Activated CD4-positive, alpha-beta T cell treated with anti-CD3 and anti-CD28 coated beads, Interleukin-2, amount 50 U/mL, for 16 hours (primary cell): ENCODE measurements around the gene MPDU1.
"Not testable (repeated sequence)": the region's sequence is repeated elsewhere in the genome, so short reads cannot be mapped to it uniquely, and the experiment has no call there.

Experiments used
- DNase-seq: peaks from one replicate; pipeline ENCODE4 v3.0.0-alpha.2; 2020

The MPDU1 gene

DNA sequence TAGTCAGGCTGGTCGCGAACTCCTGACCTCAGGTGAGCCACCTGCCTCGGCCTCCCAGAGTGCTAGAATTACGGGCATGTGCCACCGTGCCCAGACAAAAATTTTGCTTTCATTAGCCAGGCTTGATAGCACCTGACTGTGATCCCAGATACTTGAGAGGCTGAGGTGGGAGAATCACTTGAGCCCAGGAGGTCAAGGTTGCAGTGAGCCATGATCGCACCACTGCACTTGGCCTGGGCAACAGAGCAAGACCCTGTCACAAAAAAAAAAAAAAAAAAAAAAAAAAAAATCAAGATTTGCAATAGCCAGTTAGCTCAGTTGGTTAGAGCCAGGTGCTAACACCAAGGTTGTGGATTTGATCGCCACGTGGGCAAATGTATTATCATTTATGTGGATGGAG lies 37.2 kb downstream of the MPDU1 start:
- no peak for DNase-seq

- DNase-seq = no peak
Measured at GRCh38 chr17:7623661-7624060, 40.0 kb downstream of the MPDU1 start.

GRCh38 chr17:7625749-7626148 lies 42.1 kb downstream of the MPDU1 start:
- not testable (repeated sequence) for DNase-seq

DNA sequence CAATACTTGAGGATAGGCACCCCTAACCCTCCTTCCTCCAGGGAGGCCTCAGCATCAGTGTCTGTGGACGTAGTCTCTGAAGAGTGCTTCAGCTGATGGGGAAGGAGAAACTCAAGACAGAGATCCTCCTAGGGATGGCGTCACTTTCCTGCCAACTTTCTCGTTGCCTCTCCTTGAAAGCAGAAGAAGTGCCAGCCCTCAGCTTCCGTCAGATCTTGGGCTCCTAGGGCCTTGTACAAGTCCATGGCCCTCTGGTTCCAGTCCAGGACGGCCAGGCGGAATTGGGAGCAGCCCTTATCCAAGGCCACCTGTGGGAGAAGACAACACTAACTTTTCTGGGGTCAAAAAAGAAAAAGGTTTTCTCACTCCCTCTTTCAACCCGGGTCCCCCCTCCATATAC lies 42.7 kb downstream of the MPDU1 start:
- no peak for DNase-seq

DNA sequence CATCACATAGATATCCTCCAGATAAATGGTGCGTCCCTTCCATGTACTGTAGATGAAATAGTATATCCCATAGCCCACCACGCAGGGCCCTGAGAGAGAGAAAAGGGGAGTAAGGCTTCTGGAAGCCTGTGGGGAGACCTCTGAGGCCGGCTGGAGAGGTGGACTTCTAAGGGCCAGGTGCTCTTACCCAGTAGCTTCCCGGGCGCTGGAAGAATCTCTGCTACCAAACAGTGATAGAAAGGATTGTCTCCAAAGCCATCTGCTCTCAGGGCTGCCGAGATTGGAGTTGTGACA lies 43.3 kb downstream of the MPDU1 start:
- DNase-seq = no peak

GRCh38 chr17:7627250-7628121 lies 43.8 kb downstream of the MPDU1 start, which contains the start of gene SAT2:
Gene SAT2, minus strand, starts transcription at chr17:7627821. Its CDS starts 186 bp downstream, at chr17:7627635.
- DNase-seq = peak; percentile 91

DNA sequence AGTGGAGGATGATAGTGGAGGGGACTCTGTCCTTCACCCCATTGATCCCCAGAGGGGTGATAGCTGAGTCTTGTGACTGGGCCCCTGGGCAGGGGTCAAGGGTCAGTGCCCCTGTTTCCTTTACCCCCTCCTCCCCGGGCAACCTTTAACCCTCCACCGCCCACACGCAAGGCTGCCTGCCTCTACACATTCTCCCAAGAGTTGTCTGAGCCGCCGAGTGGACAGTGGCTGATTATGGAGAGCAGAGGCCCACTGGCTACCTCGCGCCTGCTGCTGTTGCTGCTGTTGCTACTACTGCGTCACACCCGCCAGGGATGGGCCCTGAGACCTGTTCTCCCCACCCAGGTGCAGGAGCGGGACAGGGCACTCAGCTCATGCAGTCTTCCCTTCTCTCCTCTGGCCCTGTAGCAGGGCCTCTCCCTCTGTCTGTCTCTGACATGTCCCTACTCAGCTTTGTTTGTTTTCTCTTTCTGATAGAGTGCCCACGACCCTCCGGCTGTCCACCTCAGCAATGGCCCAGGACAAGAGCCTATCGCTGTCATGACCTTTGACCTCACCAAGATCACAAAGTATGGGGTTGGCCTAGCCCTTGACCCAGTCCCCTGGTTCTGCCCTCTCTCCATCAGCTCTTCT lies 46.4 kb downstream of the MPDU1 start, which contains the start of gene SHBG:
Gene SHBG (plus strand): TSS at position 197 of the 633 bp plus-strand sequence. CDS start 38 bp downstream, at position 235.
- DNase-seq = no peak

- no peak for DNase-seq
Measured at GRCh38 chr17:7631398-7632380, 48.0 kb downstream of the MPDU1 start.

- peak; percentile 46 for DNase-seq
Measured at GRCh38 chr17:7632492-7632894, 48.8 kb downstream of the MPDU1 start.

GRCh38 chr17:7633093-7633492 lies 49.4 kb downstream of the MPDU1 start:
- no peak for DNase-seq

DNA sequence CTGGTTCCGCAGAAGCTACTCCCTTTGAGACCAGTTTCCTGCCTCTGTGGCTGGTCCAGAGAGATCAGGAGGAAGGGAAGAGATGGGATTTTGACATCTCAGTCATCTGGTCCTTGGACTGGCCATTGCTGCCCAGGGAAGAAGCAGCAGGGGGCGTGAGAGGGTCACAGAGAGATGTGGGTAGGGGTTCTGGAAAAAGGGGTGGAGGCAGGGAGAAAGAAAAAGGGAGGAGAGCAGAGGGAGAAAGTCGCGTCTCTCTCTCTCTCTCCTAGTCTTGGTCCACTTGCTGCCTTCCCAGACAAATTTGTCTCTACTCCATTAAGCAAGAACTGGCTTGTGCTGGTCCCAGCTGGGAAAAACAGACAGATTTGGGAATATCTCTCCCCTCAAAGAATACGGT lies 50.7 kb downstream of the MPDU1 start:
- DNase-seq = no peak

DNA sequence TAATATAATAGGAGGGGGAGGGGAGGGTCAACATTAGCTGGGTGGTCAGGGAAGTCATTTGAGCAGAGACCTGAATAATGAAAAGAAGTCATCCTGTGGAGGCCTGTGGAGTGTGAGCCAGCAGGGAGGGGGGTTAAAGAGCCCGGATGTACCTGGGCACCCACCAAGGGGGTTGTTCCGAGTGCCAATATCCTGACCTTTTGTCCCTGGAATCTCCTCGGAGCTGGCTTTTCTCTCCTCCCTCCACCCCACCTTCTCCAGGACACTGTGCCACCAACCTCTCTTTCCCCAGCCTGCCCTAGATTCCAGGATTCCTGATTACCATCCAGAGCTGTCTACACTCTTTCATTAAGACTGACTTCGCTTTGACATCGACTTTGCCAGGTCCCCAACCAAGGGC lies 52.5 kb downstream of the MPDU1 start:
- no peak for DNase-seq
